H1 (cell line): ENCODE results near the gene E2F3. TPM values are rescaled to one million over a fixed set of nuclear protein-coding genes. Genes with fewer than 3 reads are reported as not detected.

ENCODE experiments used
- CHD1 ChIP-seq: IDR thresholded peaks from 2 replicates; pipeline ENCODE4 v1.6.1; 2012; ENCODE audit warnings: low read depth, low read length, improper control_type of control experiment
- EZH2 ChIP-seq: fragments of 200-600 bp; sonication (generic); IDR thresholded peaks from 2 replicates; pipeline ENCODE4 v1.7.1; 2012; ENCODE audit warnings: low read depth, mild to moderate bottlenecking, moderate library complexity, low read length, inconsistent platforms; ENCODE audit not compliant: severe bottlenecking
- FOSL1 ChIP-seq: IDR thresholded peaks from 2 replicates; pipeline ENCODE4 v1.6.1; 2011; ENCODE audit warnings: mild to moderate bottlenecking, low read depth, low read length, moderate library complexity; ENCODE audit not compliant: insufficient read depth
- HDAC6 ChIP-seq: IDR thresholded peaks from one replicate; pipeline ENCODE4 v1.7.1; 2012; ENCODE audit warnings: low read depth, mild to moderate bottlenecking, inconsistent platforms, low read length, moderate library complexity
- SP2 ChIP-seq: IDR thresholded peaks from 2 replicates; pipeline ENCODE4 v1.6.1; 2012; ENCODE audit warnings: mild to moderate bottlenecking, low read length, inconsistent platforms
- TAF1 ChIP-seq: IDR thresholded peaks from 2 replicates; pipeline ENCODE4 v1.6.1; 2011; ENCODE audit warnings: mild to moderate bottlenecking, low read depth, low read length
- TEAD4 ChIP-seq: IDR thresholded peaks from 2 replicates; pipeline ENCODE4 v1.6.1; 2012; ENCODE audit warnings: low read depth, low read length, inconsistent platforms, mixed read lengths
- polyA plus RNA-seq, 7 experiments: library from polyadenylated mRNA; depleted of rRNA in 3 of 7; stranded (reverse) in 5 of 7; unstranded in 2 of 7; fragments of >200 nt in 5 of 7; fragments of 200-250 nt in 2 of 7; gene quantifications; 1 replicate in 5 of 7; 2 replicates in 1 of 7; 4 replicates in 1 of 7; pipeline versions ENCODE4 v1.2.1 to v1.2.3, GENCODE V29; 2011 to 2013; ENCODE audit warnings: missing spikeins in 2 of 7, mixed read lengths in 2 of 7
- total RNA-seq: library from RNA; stranded (reverse); fragmentation: NEBNext Ultra II Directional; extraction: Animal tissue kit (Norgen Biotek cat#: 25700); gene quantifications from 2 replicates; pipeline ENCODE4 v1.2.1, GENCODE V29; 2021
- TF ChIP-seq, protein P1 (sequence below): IDR thresholded peaks from 2 replicates; pipeline ENCODE4 v1.6.1; 2012; ENCODE audit warnings: inconsistent platforms
- TF ChIP-seq, protein P2 (sequence below): fragments of 300-600 bp; sonication (generic); IDR thresholded peaks from 2 replicates; pipeline ENCODE4 v1.7.1; 2012; ENCODE audit warnings: low read length, moderate library complexity, mild to moderate bottlenecking, inconsistent platforms; ENCODE audit not compliant: insufficient replicate concordance

Gene E2F3
- total and polyA plus RNA-seq, 2 of the 8 experiments (the other 6 are each of a cell fraction or from before 2014, with no cell fraction given) = 14.9 to 42.2 TPM

DNA sequence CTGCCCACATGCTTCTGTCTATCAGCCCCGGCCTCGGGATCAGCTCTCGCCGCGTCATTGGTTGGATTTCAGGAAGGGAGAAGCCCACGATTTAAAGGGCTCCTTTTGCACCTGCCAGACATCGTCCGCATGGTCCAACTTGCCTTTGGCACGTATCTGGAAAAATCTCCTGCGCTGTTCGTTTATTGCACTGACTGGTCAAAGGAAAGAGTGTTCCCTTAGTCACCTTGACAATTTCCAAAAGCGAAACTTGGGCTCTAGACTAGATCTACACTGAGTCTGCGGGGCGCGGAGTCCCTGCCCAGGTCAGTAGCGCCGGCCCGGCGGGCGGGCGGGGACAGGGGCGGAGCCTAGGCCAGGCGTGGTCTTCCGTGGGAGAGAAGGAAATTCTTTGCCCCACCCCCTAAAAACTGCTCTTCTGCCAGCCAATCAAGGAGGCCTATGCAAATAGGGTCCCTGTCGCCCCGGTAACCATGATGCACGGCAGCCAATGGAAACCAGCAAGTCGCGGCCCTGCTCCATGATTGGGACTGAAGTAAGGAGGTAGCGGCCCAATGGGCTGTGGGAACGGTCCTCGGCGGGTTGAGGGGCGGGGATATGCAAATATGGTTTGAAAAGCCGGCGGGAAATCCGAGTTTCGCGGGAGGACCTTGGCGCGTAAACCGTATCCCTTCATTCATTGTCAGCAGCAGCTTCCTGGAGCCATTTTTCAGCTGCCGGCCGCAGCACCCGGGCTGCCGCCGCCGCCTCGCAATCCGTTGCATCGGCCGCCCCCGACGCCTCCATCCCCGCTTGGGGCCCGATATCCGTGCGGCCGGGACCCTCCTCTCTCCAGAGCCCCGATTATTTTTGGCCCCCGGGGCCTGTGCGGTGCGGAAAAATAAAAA, at the start of gene E2F3 (continued):
- TF ChIP-seq HDAC6 = no peak
- peak; percentile 21; the same call in 1 of the 2 replicates for TF ChIP-seq SP2
- no peak for TF ChIP-seq FOSL1
- TF ChIP-seq TEAD4 = peak; percentile 23
- TF ChIP-seq EZH2 = no peak
- TF ChIP-seq, protein P1, sequence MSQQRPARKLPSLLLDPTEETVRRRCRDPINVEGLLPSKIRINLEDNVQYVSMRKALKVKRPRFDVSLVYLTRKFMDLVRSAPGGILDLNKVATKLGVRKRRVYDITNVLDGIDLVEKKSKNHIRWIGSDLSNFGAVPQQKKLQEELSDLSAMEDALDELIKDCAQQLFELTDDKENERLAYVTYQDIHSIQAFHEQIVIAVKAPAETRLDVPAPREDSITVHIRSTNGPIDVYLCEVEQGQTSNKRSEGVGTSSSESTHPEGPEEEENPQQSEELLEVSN = peak; percentile 21; the same call in 1 of the 2 replicates
- TF ChIP-seq CHD1 = no peak; the same call in 1 of the 2 replicates
- TF ChIP-seq, protein P2, sequence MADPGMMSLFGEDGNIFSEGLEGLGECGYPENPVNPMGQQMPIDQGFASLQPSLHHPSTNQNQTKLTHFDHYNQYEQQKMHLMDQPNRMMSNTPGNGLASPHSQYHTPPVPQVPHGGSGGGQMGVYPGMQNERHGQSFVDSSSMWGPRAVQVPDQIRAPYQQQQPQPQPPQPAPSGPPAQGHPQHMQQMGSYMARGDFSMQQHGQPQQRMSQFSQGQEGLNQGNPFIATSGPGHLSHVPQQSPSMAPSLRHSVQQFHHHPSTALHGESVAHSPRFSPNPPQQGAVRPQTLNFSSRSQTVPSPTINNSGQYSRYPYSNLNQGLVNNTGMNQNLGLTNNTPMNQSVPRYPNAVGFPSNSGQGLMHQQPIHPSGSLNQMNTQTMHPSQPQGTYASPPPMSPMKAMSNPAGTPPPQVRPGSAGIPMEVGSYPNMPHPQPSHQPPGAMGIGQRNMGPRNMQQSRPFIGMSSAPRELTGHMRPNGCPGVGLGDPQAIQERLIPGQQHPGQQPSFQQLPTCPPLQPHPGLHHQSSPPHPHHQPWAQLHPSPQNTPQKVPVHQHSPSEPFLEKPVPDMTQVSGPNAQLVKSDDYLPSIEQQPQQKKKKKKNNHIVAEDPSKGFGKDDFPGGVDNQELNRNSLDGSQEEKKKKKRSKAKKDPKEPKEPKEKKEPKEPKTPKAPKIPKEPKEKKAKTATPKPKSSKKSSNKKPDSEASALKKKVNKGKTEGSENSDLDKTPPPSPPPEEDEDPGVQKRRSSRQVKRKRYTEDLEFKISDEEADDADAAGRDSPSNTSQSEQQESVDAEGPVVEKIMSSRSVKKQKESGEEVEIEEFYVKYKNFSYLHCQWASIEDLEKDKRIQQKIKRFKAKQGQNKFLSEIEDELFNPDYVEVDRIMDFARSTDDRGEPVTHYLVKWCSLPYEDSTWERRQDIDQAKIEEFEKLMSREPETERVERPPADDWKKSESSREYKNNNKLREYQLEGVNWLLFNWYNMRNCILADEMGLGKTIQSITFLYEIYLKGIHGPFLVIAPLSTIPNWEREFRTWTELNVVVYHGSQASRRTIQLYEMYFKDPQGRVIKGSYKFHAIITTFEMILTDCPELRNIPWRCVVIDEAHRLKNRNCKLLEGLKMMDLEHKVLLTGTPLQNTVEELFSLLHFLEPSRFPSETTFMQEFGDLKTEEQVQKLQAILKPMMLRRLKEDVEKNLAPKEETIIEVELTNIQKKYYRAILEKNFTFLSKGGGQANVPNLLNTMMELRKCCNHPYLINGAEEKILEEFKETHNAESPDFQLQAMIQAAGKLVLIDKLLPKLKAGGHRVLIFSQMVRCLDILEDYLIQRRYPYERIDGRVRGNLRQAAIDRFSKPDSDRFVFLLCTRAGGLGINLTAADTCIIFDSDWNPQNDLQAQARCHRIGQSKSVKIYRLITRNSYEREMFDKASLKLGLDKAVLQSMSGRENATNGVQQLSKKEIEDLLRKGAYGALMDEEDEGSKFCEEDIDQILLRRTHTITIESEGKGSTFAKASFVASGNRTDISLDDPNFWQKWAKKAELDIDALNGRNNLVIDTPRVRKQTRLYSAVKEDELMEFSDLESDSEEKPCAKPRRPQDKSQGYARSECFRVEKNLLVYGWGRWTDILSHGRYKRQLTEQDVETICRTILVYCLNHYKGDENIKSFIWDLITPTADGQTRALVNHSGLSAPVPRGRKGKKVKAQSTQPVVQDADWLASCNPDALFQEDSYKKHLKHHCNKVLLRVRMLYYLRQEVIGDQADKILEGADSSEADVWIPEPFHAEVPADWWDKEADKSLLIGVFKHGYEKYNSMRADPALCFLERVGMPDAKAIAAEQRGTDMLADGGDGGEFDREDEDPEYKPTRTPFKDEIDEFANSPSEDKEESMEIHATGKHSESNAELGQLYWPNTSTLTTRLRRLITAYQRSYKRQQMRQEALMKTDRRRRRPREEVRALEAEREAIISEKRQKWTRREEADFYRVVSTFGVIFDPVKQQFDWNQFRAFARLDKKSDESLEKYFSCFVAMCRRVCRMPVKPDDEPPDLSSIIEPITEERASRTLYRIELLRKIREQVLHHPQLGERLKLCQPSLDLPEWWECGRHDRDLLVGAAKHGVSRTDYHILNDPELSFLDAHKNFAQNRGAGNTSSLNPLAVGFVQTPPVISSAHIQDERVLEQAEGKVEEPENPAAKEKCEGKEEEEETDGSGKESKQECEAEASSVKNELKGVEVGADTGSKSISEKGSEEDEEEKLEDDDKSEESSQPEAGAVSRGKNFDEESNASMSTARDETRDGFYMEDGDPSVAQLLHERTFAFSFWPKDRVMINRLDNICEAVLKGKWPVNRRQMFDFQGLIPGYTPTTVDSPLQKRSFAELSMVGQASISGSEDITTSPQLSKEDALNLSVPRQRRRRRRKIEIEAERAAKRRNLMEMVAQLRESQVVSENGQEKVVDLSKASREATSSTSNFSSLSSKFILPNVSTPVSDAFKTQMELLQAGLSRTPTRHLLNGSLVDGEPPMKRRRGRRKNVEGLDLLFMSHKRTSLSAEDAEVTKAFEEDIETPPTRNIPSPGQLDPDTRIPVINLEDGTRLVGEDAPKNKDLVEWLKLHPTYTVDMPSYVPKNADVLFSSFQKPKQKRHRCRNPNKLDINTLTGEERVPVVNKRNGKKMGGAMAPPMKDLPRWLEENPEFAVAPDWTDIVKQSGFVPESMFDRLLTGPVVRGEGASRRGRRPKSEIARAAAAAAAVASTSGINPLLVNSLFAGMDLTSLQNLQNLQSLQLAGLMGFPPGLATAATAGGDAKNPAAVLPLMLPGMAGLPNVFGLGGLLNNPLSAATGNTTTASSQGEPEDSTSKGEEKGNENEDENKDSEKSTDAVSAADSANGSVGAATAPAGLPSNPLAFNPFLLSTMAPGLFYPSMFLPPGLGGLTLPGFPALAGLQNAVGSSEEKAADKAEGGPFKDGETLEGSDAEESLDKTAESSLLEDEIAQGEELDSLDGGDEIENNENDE = no peak
- TF ChIP-seq TAF1 = peak; percentile 99
